GM12878 (cell line): ENCODE results near the gene NIP7. TPM values are rescaled to one million over a fixed set of nuclear protein-coding genes. Genes with fewer than 3 reads are reported as not detected.

Experiments used
- ATAC-seq: fragments of 200-7000 bp; cut with Tn5 transposase; 3 replicates; pipeline ENCODE4 v1.9.1; 2020; ENCODE audit warnings: mild to moderate bottlenecking, moderate library complexity
- BruUV-seq: library from RNA; stranded (reverse); fragments of 400-500 nt; replicated peaks from 2 replicates; lab custom pipeline; 2021; lab: Mats Ljungman, UMichigan
- CTCF ChIA-PET: fragments of 300-600 bp; sonication (Branson Sonifier 250); formaldehyde crosslinking; extraction: SDS; loops from one replicate; lab custom pipeline; 2021; ENCODE audit warnings: inconsistent platforms; lab: Yijun Ruan, JAX
- POLR2A ChIA-PET: fragments of 350-600 bp; formaldehyde crosslinking; extraction: SDS; loops from one replicate; lab custom pipeline; 2021; ENCODE audit warnings: inconsistent platforms; lab: Charles Lee
- RAD21 ChIA-PET: fragments of 300-600 bp; sonication (Branson Sonifier 250); formaldehyde crosslinking; loops from one replicate; lab custom pipeline; 2023; ENCODE audit warnings: antibody characterized with exemption; ENCODE audit not compliant: unreplicated experiment; lab: Charles Lee
- SMC1A ChIA-PET: fragments of 300-600 bp; sonication (Branson Sonifier 250); formaldehyde crosslinking; loops from one replicate; lab custom pipeline; 2023; ENCODE audit not compliant: unreplicated experiment, uncharacterized antibody; lab: Charles Lee
- DNase-seq: peaks from one replicate; pipeline ENCODE4 v3.0.0-alpha.2; 2011; ENCODE audit warnings: low read depth, low spot score
- FAIRE-seq: peaks from 3 replicates; lab custom pipeline; 2011; peaks lifted over from hg19 to GRCh38; lab: Jason Lieb, UNC
- H2AFZ ChIP-seq: 2 replicates; pipeline ENCODE4 v1.6.0; 2011; ENCODE audit warnings: low read depth, low read length, control low read depth; ENCODE audit not compliant: control insufficient read depth
- H3K27ac ChIP-seq: 2 replicates; pipeline ENCODE4 v1.5.1; 2011; ENCODE audit warnings: control low read depth; ENCODE audit not compliant: control insufficient read depth, insufficient read depth
- H3K27me3 ChIP-seq, 2 experiments: replicated peaks in 1 of 2; 2 replicates each; pipeline versions ENCODE4 v1.6.0 to v1.6.1; 2011; ENCODE audit warnings: low read length in 1 of 2; ENCODE audit not compliant: control insufficient read depth in 2 of 2, insufficient read depth in 2 of 2
- H3K36me3 ChIP-seq, 2 experiments: 2 replicates each; pipeline ENCODE4 v1.5.1; 2011; ENCODE audit warnings: low read length in 1 of 2; ENCODE audit not compliant: control insufficient read depth in 2 of 2, insufficient read depth in 2 of 2
- H3K4me1 ChIP-seq: 2 replicates; pipeline ENCODE4 v1.6.1; 2011; ENCODE audit warnings: mild to moderate bottlenecking, low read length, moderate library complexity, mixed read lengths; ENCODE audit not compliant: control insufficient read depth, insufficient read depth
- H3K4me2 ChIP-seq: 2 replicates; pipeline ENCODE4 v1.6.0; 2011; ENCODE audit warnings: control low read depth; ENCODE audit not compliant: control insufficient read depth, insufficient read depth
- H3K4me3 ChIP-seq: fragments of 200-600 bp; sonication (generic); 2 replicates; pipeline ENCODE4 v1.5.1; 2016
- H3K79me2 ChIP-seq: 2 replicates; pipeline ENCODE4 v1.6.0; 2011; ENCODE audit warnings: low read length; ENCODE audit not compliant: control insufficient read depth, insufficient read depth
- H3K9ac ChIP-seq: 2 replicates; pipeline ENCODE4 v1.8.0; 2011; ENCODE audit warnings: low read length, control low read depth, mixed read lengths; ENCODE audit not compliant: control insufficient read depth, insufficient read depth
- H3K9me3 ChIP-seq: replicated peaks from 3 replicates; pipeline ENCODE4 v1.5.1; 2011; ENCODE audit warnings: mild to moderate bottlenecking, low read length; ENCODE audit not compliant: control insufficient read depth, insufficient read depth
- H4K20me1 ChIP-seq: 2 replicates; pipeline ENCODE4 v1.6.0; 2011; ENCODE audit not compliant: control insufficient read depth, insufficient read depth
- BMI1 ChIP-seq: fragments of 450-650 bp; IDR thresholded peaks from 2 replicates; pipeline ENCODE4 v1.6.1; 2016; ENCODE audit warnings: mild to moderate bottlenecking, moderate library complexity, borderline replicate concordance
- BRCA1 ChIP-seq: IDR thresholded peaks from 2 replicates; pipeline ENCODE4 v1.6.1; 2011; ENCODE audit warnings: low read depth, low read length, improper control_type of control experiment
- FOS ChIP-seq: IDR thresholded peaks from 3 replicates; pipeline ENCODE4 v1.6.1; 2011; ENCODE audit warnings: borderline replicate concordance; ENCODE audit not compliant: insufficient read length; ENCODE audit errors: extremely low read depth
- FOXK2 ChIP-seq: fragments of 450-650 bp; IDR thresholded peaks from 2 replicates; pipeline ENCODE4 v1.6.1; 2017; ENCODE audit warnings: mild to moderate bottlenecking, moderate library complexity
- GABPA ChIP-seq: IDR thresholded peaks from 2 replicates; pipeline ENCODE4 v1.6.1; 2014; ENCODE audit warnings: antibody characterized with exemption, low read depth, mild to moderate bottlenecking, inconsistent platforms
- HCFC1 ChIP-seq: fragments of 150-350 bp; IDR thresholded peaks from 2 replicates; pipeline ENCODE4 v1.6.1; 2014; ENCODE audit warnings: low read length
- IKZF1 ChIP-seq: fragments of 450-650 bp; conservative IDR thresholded peaks from 2 replicates; pipeline ENCODE4 v1.6.1; 2017; ENCODE audit warnings: antibody characterized with exemption, mild to moderate bottlenecking
- KAT2A ChIP-seq: conservative IDR thresholded peaks from 2 replicates; pipeline ENCODE4 v1.6.1; 2011; ENCODE audit warnings: low read depth, low read length; ENCODE audit not compliant: control insufficient read depth
- MAX ChIP-seq: IDR thresholded peaks from 2 replicates; pipeline ENCODE4 v1.6.1; 2012; ENCODE audit warnings: low read depth, low read length, improper control_type of control experiment
- MXI1 ChIP-seq: fragments of 150-350 bp; IDR thresholded peaks from 2 replicates; pipeline ENCODE4 v1.6.1; 2011; ENCODE audit warnings: low read depth, mild to moderate bottlenecking, inconsistent platforms, low read length, improper control_type of control experiment
- NFIC ChIP-seq: IDR thresholded peaks from 2 replicates; pipeline ENCODE4 v1.6.1; 2012; ENCODE audit warnings: low read depth, mild to moderate bottlenecking, inconsistent platforms, low read length, moderate library complexity
- PRDM15 ChIP-seq: fragments of 450-650 bp; formaldehyde crosslinking; IDR thresholded peaks from 2 replicates; pipeline ENCODE4 v1.4.0; 2020; ENCODE audit warnings: mild to moderate bottlenecking, moderate library complexity
- TARDBP ChIP-seq: IDR thresholded peaks from 2 replicates; pipeline ENCODE4 v1.6.1; 2016; ENCODE audit warnings: borderline replicate concordance
- TCF12 ChIP-seq: IDR thresholded peaks from 2 replicates; pipeline ENCODE4 v1.6.1; 2011; ENCODE audit warnings: low read depth, mild to moderate bottlenecking, low read length
- TCF7 ChIP-seq: IDR thresholded peaks from 2 replicates; pipeline ENCODE4 v1.6.1; 2014; ENCODE audit warnings: antibody characterized with exemption, borderline replicate concordance
- WGBS: methylation state at CpG from one replicate; pipeline ENCODE4 v1.1.6; 2016; ENCODE audit warnings: low lambda C conversion rate; ENCODE audit not compliant: insufficient replicate concordance, insufficient coverage; ENCODE audit errors: missing lambda C conversion rate; 5-methylcytosine and 5-hydroxymethylcytosine counted together
- in situ Hi-C: fragments of 300-500 bp; cut with MboI; formaldehyde crosslinking; loops from 9 replicates; pipeline ENCODE4 v1.14.3; 2018; ENCODE audit warnings: mixed read lengths
- intact Hi-C: fragments of 100-400 bp; cut with micrococcal nuclease; formaldehyde crosslinking; loops from one replicate; pipeline ENCODE4 v1.14.2; 2022; ENCODE audit not compliant: unreplicated experiment
- polyA plus RNA-seq, 11 experiments: library from polyadenylated mRNA; depleted of rRNA in 4 of 11; unstranded in 6 of 11; stranded (reverse) in 5 of 11; fragments of >200 nt; fragmentation: Nextera tagmentation in 4 of 11; fragmentation: Illumina TruSeq in 1 of 11; extraction: Ambion mirVana in 4 of 11; extraction: Trizol in 1 of 11; gene quantifications; 1 replicate in 1 of 11; 2 replicates in 10 of 11; pipeline versions ENCODE4 v1.2.1 to v1.2.3, GENCODE V29; 2011 to 2016; ENCODE audit warnings: inconsistent platforms in 2 of 11, missing spikeins in 2 of 11, low read depth in 1 of 11
- total RNA-seq, 4 experiments: library from RNA; depleted of rRNA in 3 of 4; stranded (reverse); fragments of >200 nt in 3 of 4; fragmentation: Illumina TruSeq in 1 of 4; extraction: Trizol in 1 of 4; gene quantifications; 2 replicates each; pipeline versions ENCODE4 v1.2.1 to v1.2.3, GENCODE V29; 2013 to 2021
- TF ChIP-seq, protein P1 (sequence below): fragments of 450-650 bp; IDR thresholded peaks from 2 replicates; pipeline ENCODE4 v1.6.1; 2017; ENCODE audit warnings: mild to moderate bottlenecking, moderate library complexity

The NIP7 gene
- total and polyA plus RNA-seq, 10 of the 15 experiments (the other 5 are each of a cell fraction or from before 2014, with no cell fraction given), result 18.8 to 62.9 (median 56.7) TPM

DNA sequence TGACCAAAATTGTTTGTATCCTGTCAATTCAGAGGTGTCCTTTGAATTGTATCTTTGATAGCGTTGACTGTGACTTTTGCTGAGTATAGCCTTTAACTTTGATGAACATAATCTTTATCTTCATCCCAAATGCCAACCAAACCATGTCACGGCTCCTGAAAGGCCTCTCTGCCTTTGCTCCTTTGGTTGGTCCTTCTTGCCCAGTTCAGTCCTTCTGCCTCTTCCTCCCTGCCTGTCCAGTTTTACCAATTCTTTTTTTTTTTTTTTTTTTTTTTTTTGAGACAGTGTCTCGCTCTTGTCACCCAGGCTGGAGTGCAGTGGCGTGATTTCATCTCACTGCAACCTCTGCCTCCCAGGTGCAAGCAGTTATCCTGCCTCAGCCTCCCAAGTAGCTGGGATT is 41.3 kb upstream of the NIP7 start:
- no peak for ATAC-seq
- H3K9me3 ChIP-seq, result no peaks in the 10 kb centered on the region
- ChIA-PET CTCF (interaction anchor here (2.0 kb wide), 1 partner anchor 10 kb away, joined by 6 read pairs; no protein-coding TSS in a partner anchor), RAD21 (no interaction called here)
- H3K9ac ChIP-seq, result no peak overlapping the region
- H3K36me3 ChIP-seq, result peaks cover 0 to 10% of the 10 kb centered on the region in 2 experiments; a peak in 3 of 4 replicates
- H3K27ac ChIP-seq, result no peak overlapping the region
- 94% methylated on average over 2 of the region's 4 CpGs for WGBS
- no TSS peak for BruUV-seq
- TF ChIP-seq TARDBP (no peak), BRCA1 (no peak), NFIC (no peak), IKZF1 (no peak), GABPA (no peak), BMI1 (no peak), FOXK2 (no peak), KAT2A (no peak), TCF7 (no peak), FOS (no peak), MAX (no peak), MXI1 (no peak), TCF12 (no peak), PRDM15 (CRISPR knock-in tag) (no peak), HCFC1 (no peak)
- TF ChIP-seq, protein P1, sequence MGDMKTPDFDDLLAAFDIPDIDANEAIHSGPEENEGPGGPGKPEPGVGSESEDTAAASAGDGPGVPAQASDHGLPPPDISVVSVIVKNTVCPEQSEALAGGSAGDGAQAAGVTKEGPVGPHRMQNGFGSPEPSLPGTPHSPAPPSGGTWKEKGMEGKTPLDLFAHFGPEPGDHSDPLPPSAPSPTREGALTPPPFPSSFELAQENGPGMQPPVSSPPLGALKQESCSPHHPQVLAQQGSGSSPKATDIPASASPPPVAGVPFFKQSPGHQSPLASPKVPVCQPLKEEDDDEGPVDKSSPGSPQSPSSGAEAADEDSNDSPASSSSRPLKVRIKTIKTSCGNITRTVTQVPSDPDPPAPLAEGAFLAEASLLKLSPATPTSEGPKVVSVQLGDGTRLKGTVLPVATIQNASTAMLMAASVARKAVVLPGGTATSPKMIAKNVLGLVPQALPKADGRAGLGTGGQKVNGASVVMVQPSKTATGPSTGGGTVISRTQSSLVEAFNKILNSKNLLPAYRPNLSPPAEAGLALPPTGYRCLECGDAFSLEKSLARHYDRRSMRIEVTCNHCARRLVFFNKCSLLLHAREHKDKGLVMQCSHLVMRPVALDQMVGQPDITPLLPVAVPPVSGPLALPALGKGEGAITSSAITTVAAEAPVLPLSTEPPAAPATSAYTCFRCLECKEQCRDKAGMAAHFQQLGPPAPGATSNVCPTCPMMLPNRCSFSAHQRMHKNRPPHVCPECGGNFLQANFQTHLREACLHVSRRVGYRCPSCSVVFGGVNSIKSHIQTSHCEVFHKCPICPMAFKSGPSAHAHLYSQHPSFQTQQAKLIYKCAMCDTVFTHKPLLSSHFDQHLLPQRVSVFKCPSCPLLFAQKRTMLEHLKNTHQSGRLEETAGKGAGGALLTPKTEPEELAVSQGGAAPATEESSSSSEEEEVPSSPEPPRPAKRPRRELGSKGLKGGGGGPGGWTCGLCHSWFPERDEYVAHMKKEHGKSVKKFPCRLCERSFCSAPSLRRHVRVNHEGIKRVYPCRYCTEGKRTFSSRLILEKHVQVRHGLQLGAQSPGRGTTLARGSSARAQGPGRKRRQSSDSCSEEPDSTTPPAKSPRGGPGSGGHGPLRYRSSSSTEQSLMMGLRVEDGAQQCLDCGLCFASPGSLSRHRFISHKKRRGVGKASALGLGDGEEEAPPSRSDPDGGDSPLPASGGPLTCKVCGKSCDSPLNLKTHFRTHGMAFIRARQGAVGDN, result no peak
- TF ChIP-seq, all 136 proteins: peak for 0
- Histone ChIP-seq H3K79me2 (no peaks in the 10 kb centered on the region), H3K27me3 (no peaks in the 10 kb centered on the region), H3K4me2 (no peak overlapping the region), H2AFZ (no peak overlapping the region), H3K4me1 (no peaks in the 10 kb centered on the region), H4K20me1 (no peaks in the 10 kb centered on the region), H3K4me3 (no peak overlapping the region)
- ChIA-PET SMC1A (no interaction called here), POLR2A (no interaction called here)
- no peak for DNase-seq
- in situ Hi-C loops (no loop called here), intact Hi-C loops (no loop called here)
- no peak for FAIRE-seq
